GM18511 (cell line): ENCODE data around the gene PHOSPHO2.

Experiments
- ATAC-seq: cut with Tn5 transposase; IDR thresholded peaks from one replicate; pipeline ENCODE4 v1.9.1; 2021; ENCODE audit warnings: mild to moderate bottlenecking, moderate library complexity; ENCODE audit not compliant: unreplicated experiment

PHOSPHO2 gene, protein sequence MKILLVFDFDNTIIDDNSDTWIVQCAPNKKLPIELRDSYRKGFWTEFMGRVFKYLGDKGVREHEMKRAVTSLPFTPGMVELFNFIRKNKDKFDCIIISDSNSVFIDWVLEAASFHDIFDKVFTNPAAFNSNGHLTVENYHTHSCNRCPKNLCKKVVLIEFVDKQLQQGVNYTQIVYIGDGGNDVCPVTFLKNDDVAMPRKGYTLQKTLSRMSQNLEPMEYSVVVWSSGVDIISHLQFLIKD

GRCh38 chr2:169694113-169694893 lies at the start of gene PHOSPHO2, which contains the start of gene CFAP210:
Gene PHOSPHO2 (plus strand): TSS chr2:169694469. CDS start chr2:169700972, 6,503 bp downstream.
Gene CFAP210 (minus strand): TSS chr2:169694405. CDS start chr2:169694327, 78 bp downstream.
- peak; percentile 99 for ATAC-seq

GRCh38 chr2:169647496-169647895 lies 46.8 kb upstream of the PHOSPHO2 start:
- ATAC-seq = no peak

DNA sequence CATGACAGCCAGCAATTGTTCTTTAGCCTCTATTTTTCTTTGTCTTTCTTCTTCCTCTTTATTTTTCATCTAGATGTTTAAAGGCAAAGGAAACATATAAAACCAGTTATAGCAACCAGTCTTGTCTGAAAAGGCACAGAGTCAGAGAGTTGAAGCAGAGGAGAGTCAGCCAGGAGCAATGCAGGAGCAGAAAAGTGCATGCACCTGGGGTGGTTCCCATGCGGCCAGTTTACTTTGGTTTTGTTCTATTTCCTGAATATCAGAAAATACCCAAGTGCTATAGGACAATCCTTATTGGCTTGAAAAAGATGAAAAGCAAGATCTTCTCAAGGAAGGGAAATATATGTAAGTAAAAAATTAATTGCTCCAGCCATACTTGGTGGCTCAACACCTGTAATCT lies 45.0 kb upstream of the PHOSPHO2 start:
- ATAC-seq = no peak

DNA sequence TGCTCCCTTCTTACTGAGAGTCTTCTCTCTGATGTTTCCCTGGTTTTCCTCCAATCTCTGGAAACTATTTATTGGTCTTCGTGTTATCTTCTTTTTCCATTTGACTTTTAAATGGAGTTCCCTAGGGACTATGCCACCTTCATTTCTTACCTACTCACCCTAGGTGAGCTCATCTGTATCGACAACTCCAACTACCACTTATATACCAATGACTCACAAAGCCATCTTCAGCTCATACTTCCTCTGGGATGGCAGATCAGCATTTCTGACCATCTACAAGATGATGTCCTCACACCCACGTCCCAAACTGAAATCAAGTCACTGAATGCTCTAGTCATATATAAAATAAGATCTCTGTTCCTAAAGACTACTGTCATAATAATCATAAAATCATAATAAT lies 40.6 kb upstream of the PHOSPHO2 start:
- ATAC-seq = no peak

- ATAC-seq = no peak
Observed at GRCh38 chr2:169656164-169656563, 38.1 kb upstream of the PHOSPHO2 start.

GRCh38 chr2:169658877-169659276 lies 35.4 kb upstream of the PHOSPHO2 start:
- no peak for ATAC-seq

GRCh38 chr2:169659320-169659719 lies 34.9 kb upstream of the PHOSPHO2 start:
- no peak for ATAC-seq

- ATAC-seq = no peak
Observed at GRCh38 chr2:169661265-169661664, 33.0 kb upstream of the PHOSPHO2 start.

DNA sequence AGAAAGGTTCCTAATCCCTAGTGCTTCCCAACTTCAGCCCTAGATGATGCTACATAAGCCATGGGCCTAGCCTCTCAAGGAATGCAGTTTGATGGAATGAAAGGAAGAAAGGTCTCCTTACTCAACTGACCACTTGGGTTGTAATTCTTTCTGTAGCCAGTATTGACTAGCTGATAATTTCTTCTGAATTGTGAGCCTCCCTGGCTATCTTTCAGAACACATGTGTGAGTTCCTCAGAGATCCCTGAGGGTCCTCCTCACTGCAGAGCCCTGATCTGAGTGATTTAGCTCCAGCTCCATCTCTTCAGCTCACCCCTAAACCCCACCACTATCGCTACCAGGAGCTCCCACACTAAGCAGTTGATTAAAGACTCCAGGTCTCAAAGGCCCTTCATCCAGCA lies 31.5 kb upstream of the PHOSPHO2 start:
- ATAC-seq = no peak

DNA sequence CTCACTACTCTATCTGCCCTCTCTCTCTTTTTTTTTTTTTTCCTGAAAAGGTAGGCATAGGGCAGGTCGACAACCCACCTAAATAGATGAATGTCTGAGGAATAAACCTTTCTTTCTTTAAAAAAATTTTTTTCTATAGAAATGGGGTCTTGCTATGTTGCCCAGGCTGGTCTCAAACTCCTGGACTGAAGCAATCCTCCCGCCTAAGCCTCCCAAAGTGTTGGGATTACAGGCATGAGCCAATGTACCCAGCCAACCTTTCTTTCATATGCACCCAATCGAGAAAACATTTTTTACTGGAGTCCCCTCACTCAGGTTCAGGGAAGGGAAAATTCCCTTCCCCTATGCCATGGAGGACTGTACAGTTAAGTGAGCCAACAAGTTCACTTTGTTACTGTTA lies 31.0 kb upstream of the PHOSPHO2 start:
- ATAC-seq = no peak

- ATAC-seq = no peak
Observed at GRCh38 chr2:169664600-169664977, 29.7 kb upstream of the PHOSPHO2 start.

DNA sequence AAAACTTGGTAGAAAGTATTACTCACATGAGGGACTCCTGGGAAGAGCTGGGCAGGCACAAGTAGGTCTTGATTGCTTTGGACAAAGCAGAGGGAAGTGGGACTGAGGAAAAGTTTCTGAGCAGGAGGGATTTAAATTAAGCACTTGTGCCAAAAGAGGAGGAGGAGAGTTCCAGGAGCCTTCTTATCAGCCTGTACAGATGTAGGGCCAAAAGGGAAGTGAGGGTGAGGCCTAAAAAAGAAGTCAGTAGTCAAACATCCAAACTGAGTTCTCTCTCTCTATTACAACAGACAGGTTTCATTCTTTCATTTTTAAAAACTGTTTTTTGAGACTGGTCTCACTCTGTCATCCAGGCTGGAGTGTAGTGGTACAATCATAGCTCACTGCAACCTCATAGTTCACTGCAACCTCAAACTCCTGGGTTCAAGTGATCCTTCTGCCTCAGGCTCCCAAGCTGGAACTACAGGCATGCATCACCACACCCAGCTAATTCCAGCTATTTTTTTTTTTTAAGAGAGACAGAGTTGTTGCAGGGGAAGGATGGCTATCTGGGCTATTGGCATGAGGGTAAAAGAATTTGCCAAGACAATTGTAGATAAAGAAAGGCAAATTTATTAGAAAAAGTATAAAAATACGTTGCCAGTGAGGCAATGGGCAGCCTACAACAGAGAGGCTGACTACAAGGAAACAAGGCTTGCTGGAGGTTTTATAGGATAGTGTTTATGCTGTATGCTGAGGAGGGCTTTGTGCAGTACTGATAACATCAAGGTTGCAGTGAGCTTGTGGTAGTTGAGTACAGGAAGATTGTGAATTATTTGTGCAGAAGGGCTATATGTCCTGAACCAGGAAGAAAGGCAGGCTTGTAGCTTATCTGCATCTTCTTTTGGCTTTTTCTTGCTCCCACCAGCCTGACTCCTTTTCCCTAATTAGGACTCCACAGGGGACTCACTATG lies 29.0 kb upstream of the PHOSPHO2 start:
- no peak for ATAC-seq

DNA sequence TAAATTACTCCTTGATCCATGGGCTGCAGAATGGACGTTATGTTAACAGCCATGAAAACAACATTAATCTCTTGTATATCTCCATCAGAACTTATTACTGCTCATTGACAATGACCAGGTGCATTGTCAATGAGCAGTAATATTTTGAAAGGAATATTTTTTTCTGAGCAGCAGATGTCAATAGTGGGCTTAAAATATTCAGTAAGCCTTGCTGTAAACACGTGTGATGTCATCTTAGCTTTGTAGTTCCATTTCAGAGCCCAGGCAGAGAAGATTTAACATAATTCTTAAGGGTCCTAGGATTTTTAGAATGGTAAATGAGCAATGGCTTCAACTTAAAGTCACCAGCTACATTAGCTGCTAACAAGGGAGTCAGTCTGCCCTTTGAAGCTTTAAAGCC lies 26.7 kb upstream of the PHOSPHO2 start:
- no peak for ATAC-seq

DNA sequence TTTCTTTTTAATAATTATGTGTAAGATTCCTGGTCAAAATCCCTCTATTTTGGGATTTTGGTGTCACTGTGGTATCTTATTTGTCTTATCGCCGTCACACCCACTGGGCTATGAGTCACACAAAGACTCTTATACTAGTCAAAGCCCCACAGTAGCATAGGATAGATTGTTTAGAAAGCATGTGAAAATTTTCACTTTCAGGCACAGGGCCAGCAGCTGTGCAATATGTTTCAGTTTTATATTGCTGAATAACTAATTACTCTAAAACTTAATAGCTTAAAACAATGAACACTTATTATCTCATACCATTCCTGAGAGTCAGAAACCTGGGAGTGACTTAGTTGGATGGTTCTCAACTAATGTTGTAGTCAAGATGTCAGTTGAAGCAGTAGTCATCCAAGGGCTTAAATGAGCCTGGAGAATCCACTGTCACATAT lies 24.0 kb upstream of the PHOSPHO2 start:
- ATAC-seq = peak; percentile 51

- no peak for ATAC-seq
Observed at GRCh38 chr2:169670937-169671336, 23.3 kb upstream of the PHOSPHO2 start.

DNA sequence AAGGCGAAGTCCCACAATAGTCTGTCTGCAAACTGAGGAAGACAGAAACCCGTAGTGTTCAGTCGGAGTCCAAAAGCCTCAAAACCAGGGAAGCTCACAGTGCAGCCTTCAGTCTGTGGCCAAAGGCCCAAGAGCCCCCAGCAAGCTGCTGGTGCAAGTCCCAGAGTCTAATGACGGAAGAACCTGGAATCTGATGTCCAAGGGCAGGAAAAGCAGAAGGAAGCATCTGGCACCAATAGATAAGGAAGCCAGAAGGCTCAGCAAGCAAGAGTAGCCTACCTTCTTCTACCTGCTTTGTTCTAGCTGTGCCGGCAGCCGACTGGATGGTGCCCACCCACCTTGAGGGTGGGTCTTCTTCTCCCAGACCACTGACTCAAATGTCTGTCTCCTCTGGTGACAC lies 21.9 kb upstream of the PHOSPHO2 start:
- no peak for ATAC-seq

DNA sequence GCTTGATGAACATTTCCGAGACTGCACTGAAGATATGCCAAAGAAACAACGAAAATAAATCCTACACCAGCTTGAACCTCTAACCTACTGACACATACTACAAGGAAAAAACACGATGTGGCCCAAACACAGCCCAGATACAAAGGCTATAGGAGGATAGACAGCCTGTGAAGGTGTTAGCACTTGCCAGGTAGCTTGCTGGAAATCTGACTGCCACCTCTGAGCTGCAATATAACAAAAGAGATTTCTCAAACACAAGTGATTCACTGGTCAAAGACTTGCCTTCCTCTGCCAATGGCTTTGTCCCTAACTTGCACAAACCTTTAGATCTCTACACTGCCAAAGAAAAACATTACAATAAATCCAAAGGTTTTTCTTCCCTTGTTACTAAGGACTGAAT lies 21.2 kb upstream of the PHOSPHO2 start:
- no peak for ATAC-seq

GRCh38 chr2:169673921-169674320 lies 20.3 kb upstream of the PHOSPHO2 start:
- ATAC-seq = no peak

DNA sequence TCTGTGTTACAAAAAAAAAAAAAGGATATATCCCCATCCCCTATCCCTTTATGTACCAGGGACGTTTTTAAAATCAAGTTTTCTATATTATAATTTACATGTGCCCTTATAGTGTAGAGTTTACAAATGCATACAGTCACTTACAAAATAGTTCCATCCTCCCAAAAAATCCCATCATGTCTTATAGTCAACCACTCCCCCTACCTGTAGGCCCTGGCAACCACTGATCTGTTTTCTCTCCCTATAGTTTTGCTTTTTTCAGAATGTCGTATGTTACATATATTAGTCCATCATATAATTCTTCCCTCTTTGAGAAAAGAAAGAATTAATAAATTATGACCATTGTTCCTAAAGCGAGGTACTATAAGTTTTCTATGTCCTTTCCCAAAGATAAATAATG lies 17.9 kb upstream of the PHOSPHO2 start:
- no peak for ATAC-seq

GRCh38 chr2:169676850-169677249 lies 17.4 kb upstream of the PHOSPHO2 start:
- no peak for ATAC-seq

DNA sequence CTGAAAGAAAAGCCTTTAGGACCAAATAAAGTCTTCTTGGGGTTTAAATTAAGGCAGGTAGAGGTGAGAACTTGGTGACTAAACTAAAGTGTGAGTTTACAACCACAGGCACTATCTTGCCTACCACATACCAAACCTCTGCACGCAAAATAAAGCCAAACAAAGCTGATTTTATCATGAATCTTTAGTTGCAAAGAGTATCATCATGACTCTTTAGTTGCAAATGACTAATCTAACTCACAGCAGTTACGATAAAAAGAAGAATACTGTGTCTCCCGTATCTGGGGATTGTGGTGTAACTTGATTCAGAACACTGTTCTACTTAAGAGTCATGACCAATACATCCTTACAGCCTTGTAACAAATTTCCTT lies 11.2 kb upstream of the PHOSPHO2 start:
- no peak for ATAC-seq
